ENCODE measurements around the gene AKAP4. TPM values are rescaled to one million over a fixed set of nuclear protein-coding genes. Genes with fewer than 3 reads are reported as not detected.

The AKAP4 gene
- total and polyA plus RNA-seq, 2 donors (not counting 1 experiment from before 2014, with no cell fraction given): not detected

DNA sequence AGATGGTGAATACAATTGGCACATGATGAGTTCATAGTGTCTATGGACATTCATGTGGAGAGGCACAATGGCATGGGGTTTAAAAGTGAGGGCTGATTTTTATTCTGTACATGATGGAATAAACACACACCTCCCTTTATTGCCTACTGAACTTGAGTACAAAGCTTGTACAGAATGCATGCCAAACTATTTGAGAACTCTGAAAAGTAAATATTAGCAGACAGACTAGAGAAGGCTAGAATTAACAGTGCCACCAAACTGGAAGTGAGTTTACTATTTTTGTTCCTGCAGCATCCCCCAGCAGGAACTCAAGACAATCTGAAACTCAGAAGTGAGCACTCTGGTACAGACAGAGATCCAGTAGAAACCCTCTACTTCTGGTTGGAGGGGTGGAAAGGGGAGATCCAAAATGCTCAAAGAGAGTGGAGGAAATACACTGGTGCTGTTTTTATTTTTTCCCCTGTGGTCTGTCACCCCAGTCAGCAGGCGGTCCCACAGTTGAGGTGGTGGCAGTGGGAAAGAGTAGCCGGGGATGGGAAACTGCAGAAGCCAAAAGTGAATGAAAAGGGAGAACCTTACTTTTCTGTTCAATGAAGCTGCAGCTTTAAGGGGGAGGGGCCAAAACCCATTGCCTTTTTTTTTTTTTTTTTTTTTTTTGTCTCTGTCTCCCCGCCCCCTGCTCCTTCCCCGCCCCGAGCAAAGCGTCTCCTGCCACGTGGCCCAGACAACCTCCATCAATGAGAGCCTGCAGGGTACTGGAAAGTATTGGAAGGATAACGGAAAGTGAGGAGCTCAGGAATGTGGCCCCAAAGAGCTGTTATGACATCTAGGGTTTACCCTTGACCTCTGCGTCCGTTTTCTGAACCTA, 20.5 kb downstream of the AKAP4 start:
- H2AFZ ChIP-seq (ENCODE audit: insufficient read depth, low read depth, low read length, poor library complexity, severe bottlenecking): no peak overlapping the region
- ChIA-PET CTCF (no interaction called here), POLR2A (no interaction called here)
- Mint-ChIP-seq H3K4me3 (no peak overlapping the region), H3K4me1 (peaks cover 8% of the 10 kb centered on the region), H3K9me3 (ENCODE audit: insufficient read depth) (no peaks in the 10 kb centered on the region), H3K27me3 (peaks cover 5% of the 10 kb centered on the region), H3K27ac (no peak overlapping the region)
- DNase-seq (no peak), ATAC-seq (ENCODE audit: low read depth) (no peak)
- WGBS (ENCODE audit: insufficient coverage): no CpG with 5 or more reads among the region's 10 CpGs
- TF ChIP-seq, protein P1, sequence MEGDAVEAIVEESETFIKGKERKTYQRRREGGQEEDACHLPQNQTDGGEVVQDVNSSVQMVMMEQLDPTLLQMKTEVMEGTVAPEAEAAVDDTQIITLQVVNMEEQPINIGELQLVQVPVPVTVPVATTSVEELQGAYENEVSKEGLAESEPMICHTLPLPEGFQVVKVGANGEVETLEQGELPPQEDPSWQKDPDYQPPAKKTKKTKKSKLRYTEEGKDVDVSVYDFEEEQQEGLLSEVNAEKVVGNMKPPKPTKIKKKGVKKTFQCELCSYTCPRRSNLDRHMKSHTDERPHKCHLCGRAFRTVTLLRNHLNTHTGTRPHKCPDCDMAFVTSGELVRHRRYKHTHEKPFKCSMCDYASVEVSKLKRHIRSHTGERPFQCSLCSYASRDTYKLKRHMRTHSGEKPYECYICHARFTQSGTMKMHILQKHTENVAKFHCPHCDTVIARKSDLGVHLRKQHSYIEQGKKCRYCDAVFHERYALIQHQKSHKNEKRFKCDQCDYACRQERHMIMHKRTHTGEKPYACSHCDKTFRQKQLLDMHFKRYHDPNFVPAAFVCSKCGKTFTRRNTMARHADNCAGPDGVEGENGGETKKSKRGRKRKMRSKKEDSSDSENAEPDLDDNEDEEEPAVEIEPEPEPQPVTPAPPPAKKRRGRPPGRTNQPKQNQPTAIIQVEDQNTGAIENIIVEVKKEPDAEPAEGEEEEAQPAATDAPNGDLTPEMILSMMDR (IDR thresholded peaks at IDR 0.05): no peak
- TF ChIP-seq EZH2 (IDR thresholded peaks at IDR 0.05; ENCODE audit: borderline replicate concordance, insufficient read depth, low read depth, low read length, poor library complexity, severe bottlenecking): no peak
- H3K9ac ChIP-seq (ENCODE audit: low read length): no peak overlapping the region
- H3K27me3 ChIP-seq (replicated peaks in 1 of 4; ENCODE audit: control extremely low read depth in 1 of 4, control insufficient read depth in 3 of 4, insufficient read depth in 4 of 4, low read length in 3 of 4): no peaks in the 10 kb centered on the region
- H3K79me2 ChIP-seq (ENCODE audit: control insufficient read depth, insufficient read depth, low read length): no peaks in the 10 kb centered on the region
- no peaks in the 10 kb centered on the region for H3K9me3 ChIP-seq (ENCODE audit: control extremely low read depth in 1 of 3, control insufficient read depth in 2 of 3, insufficient read depth in 1 of 3, low read length in 2 of 3)
- no peak overlapping the region for H3K4me2 ChIP-seq (replicated peaks; ENCODE audit: low read depth, low read length, poor library complexity, severe bottlenecking)
- H3K4me3 ChIP-seq (ENCODE audit: control extremely low read depth in 1 of 5, extremely low read depth in 1 of 5, insufficient read depth in 1 of 5, low read depth in 2 of 5, low read length in 4 of 5): no peak overlapping the region
- H3K4me1 ChIP-seq (ENCODE audit: control insufficient read depth in 2 of 2, insufficient read depth in 2 of 2, low read length in 2 of 2): no peaks in the 10 kb centered on the region
- no peaks in the 10 kb centered on the region for H4K20me1 ChIP-seq (ENCODE audit: control insufficient read depth, insufficient read depth, low read length, poor library complexity, severe bottlenecking)
- no peak overlapping the region for H3K27ac ChIP-seq (ENCODE audit: low read length in 2 of 2)
- intact Hi-C loops (cut with micrococcal nuclease): no loop called here
- no peaks in the 10 kb centered on the region for H3K36me3 ChIP-seq (replicated peaks in 1 of 2; ENCODE audit: control extremely low read depth in 1 of 2, control insufficient read depth in 1 of 2, extremely low read depth in 1 of 2, insufficient read depth in 2 of 2, low read length in 1 of 2)

DNA sequence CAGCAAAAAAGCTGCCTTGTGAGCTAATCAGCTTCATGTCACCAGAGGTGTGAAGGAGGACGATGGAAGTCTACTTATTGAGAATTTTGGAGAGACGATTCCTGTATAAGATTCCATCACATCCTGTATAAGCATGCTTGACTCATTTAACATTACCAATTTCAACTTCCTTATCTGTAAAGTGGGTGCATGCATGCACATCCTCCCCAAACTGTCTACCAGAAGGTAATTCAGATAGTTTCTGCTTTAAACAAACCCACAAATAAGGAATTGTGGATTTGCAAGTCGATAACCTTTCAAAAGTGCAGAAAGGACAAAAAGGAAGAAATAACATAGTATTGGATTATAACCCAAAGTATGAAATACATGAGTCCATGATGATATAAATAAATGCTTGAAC, 31.1 kb downstream of the AKAP4 start:
- Histone ChIP-seq H4K20me1 (ENCODE audit: control insufficient read depth, insufficient read depth, low read length, poor library complexity, severe bottlenecking) (no peaks in the 10 kb centered on the region), H3K4me2 (replicated peaks; ENCODE audit: low read depth, low read length, poor library complexity, severe bottlenecking) (no peak overlapping the region), H3K79me2 (ENCODE audit: control insufficient read depth, insufficient read depth, low read length) (no peaks in the 10 kb centered on the region), H3K36me3 (replicated peaks in 1 of 2; ENCODE audit: control extremely low read depth in 1 of 2, control insufficient read depth in 1 of 2, extremely low read depth in 1 of 2, insufficient read depth in 2 of 2, low read length in 1 of 2) (no peaks in the 10 kb centered on the region), H3K4me3 (ENCODE audit: control extremely low read depth in 1 of 5, extremely low read depth in 1 of 5, insufficient read depth in 1 of 5, low read depth in 2 of 5, low read length in 4 of 5) (no peak overlapping the region), H3K9ac (ENCODE audit: low read length) (no peak overlapping the region), H3K4me1 (ENCODE audit: control insufficient read depth in 2 of 2, insufficient read depth in 2 of 2, low read length in 2 of 2) (no peaks in the 10 kb centered on the region), H3K27me3 (replicated peaks in 1 of 4; ENCODE audit: control extremely low read depth in 1 of 4, control insufficient read depth in 3 of 4, insufficient read depth in 4 of 4, low read length in 3 of 4) (no peaks in the 10 kb centered on the region), H2AFZ (ENCODE audit: insufficient read depth, low read depth, low read length, poor library complexity, severe bottlenecking) (no peak overlapping the region), H3K9me3 (ENCODE audit: control extremely low read depth in 1 of 3, control insufficient read depth in 2 of 3, insufficient read depth in 1 of 3, low read length in 2 of 3) (no peaks in the 10 kb centered on the region), H3K27ac (ENCODE audit: low read length in 2 of 2) (no peak overlapping the region)
- CTCF ChIA-PET: no interaction called here
- DNase-seq (no peak), ATAC-seq (ENCODE audit: low read depth) (no peak)
- POLR2A ChIA-PET: no interaction called here
- Mint-ChIP-seq H3K4me3 (no peak overlapping the region), H3K27ac (no peak overlapping the region), H3K4me1 (no peaks in the 10 kb centered on the region), H3K27me3 (no peaks in the 10 kb centered on the region), H3K9me3 (ENCODE audit: insufficient read depth) (no peaks in the 10 kb centered on the region)
- intact Hi-C loops (cut with micrococcal nuclease): no loop called here
- WGBS (ENCODE audit: insufficient coverage): no CpG with 5 or more reads among the region's 3 CpGs
- no peak for TF ChIP-seq EZH2 (IDR thresholded peaks at IDR 0.05; ENCODE audit: borderline replicate concordance, insufficient read depth, low read depth, low read length, poor library complexity, severe bottlenecking)
- TF ChIP-seq, protein P1 (IDR thresholded peaks at IDR 0.05): no peak

All from B cell (primary cell).